ENCODE measurements around the gene GET4.

GET4 gene

GRCh38 chr7:854118-854775 is 22.1 kb upstream of the GET4 start:
- peaks cover 32% of the 10 kb centered on the region for H3K36me3 Mint-ChIP-seq
- CTCF ChIA-PET = interaction anchor here (0.9 kb wide), 1 partner anchor 13 kb away, joined by 5 read pairs; no protein-coding TSS in a partner anchor
- no peaks in the 10 kb centered on the region for H3K9me3 Mint-ChIP-seq
- H3K27ac Mint-ChIP-seq = no peak overlapping the region
- no peaks in the 10 kb centered on the region for H3K4me1 Mint-ChIP-seq
- no peak overlapping the region for H3K4me3 Mint-ChIP-seq
- no peaks in the 10 kb centered on the region for H3K27me3 Mint-ChIP-seq
- DNase-seq = no peak

- Mint-ChIP-seq H3K36me3 (peaks cover 33% of the 10 kb centered on the region), H3K27me3 (no peaks in the 10 kb centered on the region), H3K27ac (no peak overlapping the region), H3K9me3 (no peaks in the 10 kb centered on the region), H3K4me3 (no peak overlapping the region), H3K4me1 (no peaks in the 10 kb centered on the region)
- no peak for DNase-seq
- CTCF ChIA-PET = no interaction called here
These were observed 20.5 kb upstream of the GET4 start for GRCh38 chr7:855686-856369.

- H3K36me3 Mint-ChIP-seq = peaks cover 39% of the 10 kb centered on the region
- CTCF ChIA-PET = interaction anchor here (2.0 kb wide), 1 partner anchor 17 kb away, joined by 6 read pairs; no protein-coding TSS in a partner anchor
- H3K27ac Mint-ChIP-seq = no peak overlapping the region
- no peak overlapping the region for H3K4me3 Mint-ChIP-seq
- H3K4me1 Mint-ChIP-seq = no peaks in the 10 kb centered on the region
- H3K27me3 Mint-ChIP-seq = no peaks in the 10 kb centered on the region
- H3K9me3 Mint-ChIP-seq = no peaks in the 10 kb centered on the region
- DNase-seq = no peak
These were observed 19.8 kb upstream of the GET4 start for GRCh38 chr7:856444-857095.

GRCh38 chr7:857661-858060 is 18.7 kb upstream of the GET4 start:
- no peak overlapping the region for H3K27ac Mint-ChIP-seq
- peaks cover 49% of the 10 kb centered on the region for H3K36me3 Mint-ChIP-seq
- H3K27me3 Mint-ChIP-seq = no peaks in the 10 kb centered on the region

GRCh38 chr7:859359-860030 is 16.9 kb upstream of the GET4 start:
- Mint-ChIP-seq H3K4me3 (no peak overlapping the region), H3K4me1 (no peaks in the 10 kb centered on the region), H3K27me3 (no peaks in the 10 kb centered on the region), H3K9me3 (no peaks in the 10 kb centered on the region), H3K36me3 (peaks cover 44% of the 10 kb centered on the region), H3K27ac (no peak overlapping the region)
- CTCF ChIA-PET = interaction anchor here (1.1 kb wide), 1 partner anchor 14 kb away, joined by 4 read pairs; no protein-coding TSS in a partner anchor
- no peak for DNase-seq

More at GRCh38 chr7:857661-858060, 18.7 kb upstream of the GET4 start:
- H3K4me3 Mint-ChIP-seq = no peak overlapping the region
- no peaks in the 10 kb centered on the region for H3K4me1 Mint-ChIP-seq
- DNase-seq = no peak
- CTCF ChIA-PET = interaction anchor here (0.9 to 2.0 kb wide), 2 partner anchors 15 to 92 kb away, joined by 3 to 6 read pairs; no protein-coding TSS in a partner anchor
- no peaks in the 10 kb centered on the region for H3K9me3 Mint-ChIP-seq

- Mint-ChIP-seq H3K27me3 (no peaks in the 10 kb centered on the region), H3K27ac (no peak overlapping the region), H3K4me1 (no peaks in the 10 kb centered on the region), H3K4me3 (no peak overlapping the region), H3K36me3 (peaks cover 43% of the 10 kb centered on the region), H3K9me3 (no peaks in the 10 kb centered on the region)
- no peak for DNase-seq
- CTCF ChIA-PET = interaction anchor here (1.1 kb wide), 1 partner anchor 13 kb away, joined by 4 read pairs; no protein-coding TSS in a partner anchor
These were observed 16.2 kb upstream of the GET4 start for GRCh38 chr7:860149-860548.

- no peaks in the 10 kb centered on the region for H3K9me3 Mint-ChIP-seq
- no peak for DNase-seq
- H3K27ac Mint-ChIP-seq = no peak overlapping the region
- peaks cover 50% of the 10 kb centered on the region for H3K36me3 Mint-ChIP-seq
- H3K4me3 Mint-ChIP-seq = no peak overlapping the region
- H3K4me1 Mint-ChIP-seq = no peaks in the 10 kb centered on the region
- no peaks in the 10 kb centered on the region for H3K27me3 Mint-ChIP-seq
- CTCF ChIA-PET = no interaction called here
These were observed 15.1 kb upstream of the GET4 start for GRCh38 chr7:861222-861621.

GRCh38 chr7:862157-862556 is 14.2 kb upstream of the GET4 start:
- no peak overlapping the region for H3K4me3 Mint-ChIP-seq
- H3K27ac Mint-ChIP-seq = no peak overlapping the region
- H3K27me3 Mint-ChIP-seq = no peaks in the 10 kb centered on the region
- no peaks in the 10 kb centered on the region for H3K9me3 Mint-ChIP-seq
- H3K36me3 Mint-ChIP-seq = peaks cover 55% of the 10 kb centered on the region
- H3K4me1 Mint-ChIP-seq = no peaks in the 10 kb centered on the region
- no peak for DNase-seq
- CTCF ChIA-PET = interaction anchor here (1.0 kb wide), 1 partner anchor 9 kb away, joined by 3 read pairs; no protein-coding TSS in a partner anchor

GRCh38 chr7:863106-863505 is 13.2 kb upstream of the GET4 start:
- CTCF ChIA-PET = interaction anchor here (1.0 to 2.0 kb wide), 2 partner anchors 10 to 75 kb away, joined by 3 to 10 read pairs; no protein-coding TSS in a partner anchor
- no peaks in the 10 kb centered on the region for H3K27me3 Mint-ChIP-seq
- H3K27ac Mint-ChIP-seq = no peak overlapping the region
- DNase-seq = no peak
- H3K4me3 Mint-ChIP-seq = no peak overlapping the region
- H3K4me1 Mint-ChIP-seq = no peaks in the 10 kb centered on the region
- no peaks in the 10 kb centered on the region for H3K9me3 Mint-ChIP-seq
- H3K36me3 Mint-ChIP-seq = peaks cover 59% of the 10 kb centered on the region

GRCh38 chr7:865921-866320 is 10.4 kb upstream of the GET4 start:
- H3K4me1 Mint-ChIP-seq = peaks cover 2% of the 10 kb centered on the region
- DNase-seq = no peak
- no peak overlapping the region for H3K27ac Mint-ChIP-seq
- H3K27me3 Mint-ChIP-seq = no peaks in the 10 kb centered on the region
- no peak overlapping the region for H3K4me3 Mint-ChIP-seq
- H3K36me3 Mint-ChIP-seq = peaks cover 50% of the 10 kb centered on the region
- CTCF ChIA-PET = no interaction called here
- no peaks in the 10 kb centered on the region for H3K9me3 Mint-ChIP-seq

GRCh38 chr7:867001-867405 is 9.4 kb upstream of the GET4 start:
- Mint-ChIP-seq H3K4me1 (peaks cover 2% of the 10 kb centered on the region), H3K9me3 (no peaks in the 10 kb centered on the region), H3K4me3 (no peak overlapping the region), H3K27ac (no peak overlapping the region), H3K36me3 (peaks cover 40% of the 10 kb centered on the region), H3K27me3 (no peaks in the 10 kb centered on the region)
- DNase-seq = no peak
- CTCF ChIA-PET = no interaction called here

- no peak overlapping the region for H3K4me3 Mint-ChIP-seq
- peaks cover 2% of the 10 kb centered on the region for H3K4me1 Mint-ChIP-seq
- peaks cover 40% of the 10 kb centered on the region for H3K36me3 Mint-ChIP-seq
- H3K9me3 Mint-ChIP-seq = no peaks in the 10 kb centered on the region
- DNase-seq = no peak
- no peak overlapping the region for H3K27ac Mint-ChIP-seq
- H3K27me3 Mint-ChIP-seq = no peaks in the 10 kb centered on the region
- CTCF ChIA-PET = no interaction called here
These were observed 8.8 kb upstream of the GET4 start for GRCh38 chr7:867406-868188.

- H3K27me3 Mint-ChIP-seq = no peaks in the 10 kb centered on the region
- no peak overlapping the region for H3K4me3 Mint-ChIP-seq
- CTCF ChIA-PET = no interaction called here
- no peaks in the 10 kb centered on the region for H3K9me3 Mint-ChIP-seq
- DNase-seq = no peak
- H3K36me3 Mint-ChIP-seq = peaks cover 43% of the 10 kb centered on the region
- H3K27ac Mint-ChIP-seq = no peak overlapping the region
- peaks cover 5% of the 10 kb centered on the region for H3K4me1 Mint-ChIP-seq
These were observed 8.2 kb upstream of the GET4 start for GRCh38 chr7:868189-868486.

- CTCF ChIA-PET = no interaction called here
These were observed 7.0 kb upstream of the GET4 start for GRCh38 chr7:869348-869747.

More at GRCh38 chr7:869348-869747, 7.0 kb upstream of the GET4 start:
- DNase-seq = no peak
- Mint-ChIP-seq H3K4me3 (no peak overlapping the region), H3K27ac (no peak overlapping the region), H3K27me3 (no peaks in the 10 kb centered on the region), H3K36me3 (peaks cover 46% of the 10 kb centered on the region), H3K4me1 (peaks cover 15% of the 10 kb centered on the region), H3K9me3 (no peaks in the 10 kb centered on the region)
